ENCODE measurements around the gene VGLL2.

Gene VGLL2

GRCh38 chr6:117280922-117281321 lies 15.6 kb downstream of the VGLL2 start:
- TF ChIP-seq FOXK2 (IDR thresholded peaks at IDR 0.05), result no peak
- TF ChIP-seq L3MBTL2 (conservative IDR thresholded peaks at IDR 0.05), result no peak
- no peak for TF ChIP-seq TARDBP (IDR thresholded peaks at IDR 0.05)
- TF ChIP-seq ELF4 (IDR thresholded peaks at IDR 0.05), result no peak
- no peak for TF ChIP-seq ARNT (IDR thresholded peaks at IDR 0.05)
- no peak for TF ChIP-seq ZNF384 (IDR thresholded peaks at IDR 0.05)
- TF ChIP-seq FOXM1 (IDR thresholded peaks at IDR 0.05; ENCODE audit: borderline replicate concordance), result no peak
- no peak for TF ChIP-seq SP1 (IDR thresholded peaks at IDR 0.05)
- no peak for TF ChIP-seq LEF1 (IDR thresholded peaks at IDR 0.05; ENCODE audit: borderline replicate concordance)
- no peak for TF ChIP-seq FOXA1 (IDR thresholded peaks at IDR 0.05)
- ChIA-PET POLR2A (no interaction called here), CTCF (no interaction called here)
- peak; percentile 35 for DNase-seq (ENCODE audit: extremely low spot score)

- TF ChIP-seq FOXK2 (IDR thresholded peaks at IDR 0.05), result no peak
- TF ChIP-seq PKNOX1 (IDR thresholded peaks at IDR 0.05), result no peak
- no peak for TF ChIP-seq ARNT (IDR thresholded peaks at IDR 0.05)
- TF ChIP-seq ZNF384 (IDR thresholded peaks at IDR 0.05), result no peak
- no peak for TF ChIP-seq ELF4 (IDR thresholded peaks at IDR 0.05)
- TF ChIP-seq BHLHE40 (IDR thresholded peaks at IDR 0.05; ENCODE audit: borderline replicate concordance), result no peak
- no peak for TF ChIP-seq SUZ12 (IDR thresholded peaks at IDR 0.05)
- no peak for TF ChIP-seq SP1 (IDR thresholded peaks at IDR 0.05)
- TF ChIP-seq CTBP1 (IDR thresholded peaks at IDR 0.05; ENCODE audit: borderline replicate concordance), result no peak
- no peak for TF ChIP-seq NFRKB (IDR thresholded peaks at IDR 0.05)
- TF ChIP-seq LEF1 (IDR thresholded peaks at IDR 0.05; ENCODE audit: borderline replicate concordance), result no peak
- no peak for TF ChIP-seq TARDBP (IDR thresholded peaks at IDR 0.05)
- TF ChIP-seq L3MBTL2 (conservative IDR thresholded peaks at IDR 0.05), result no peak
- TF ChIP-seq HDGF (IDR thresholded peaks at IDR 0.05; ENCODE audit: borderline replicate concordance), result no peak
- TF ChIP-seq FOXM1 (IDR thresholded peaks at IDR 0.05; ENCODE audit: borderline replicate concordance), result no peak
- no peak for TF ChIP-seq FOXA1 (IDR thresholded peaks at IDR 0.05)
- POLR2A ChIA-PET, result no interaction called here
- CTCF ChIA-PET, result no interaction called here
- DNase-seq (ENCODE audit: extremely low spot score), result no peak
Observed at GRCh38 chr6:117288083-117288715, 22.8 kb downstream of the VGLL2 start.

- ChIA-PET CTCF (no interaction called here), POLR2A (no interaction called here)
- TF ChIP-seq HDGF (IDR thresholded peaks at IDR 0.05; ENCODE audit: borderline replicate concordance) (no peak), ELF4 (IDR thresholded peaks at IDR 0.05) (no peak), ARNT (IDR thresholded peaks at IDR 0.05) (no peak), SP1 (IDR thresholded peaks at IDR 0.05) (no peak), L3MBTL2 (conservative IDR thresholded peaks at IDR 0.05) (no peak), NFRKB (IDR thresholded peaks at IDR 0.05) (no peak), LEF1 (IDR thresholded peaks at IDR 0.05; ENCODE audit: borderline replicate concordance) (no peak), TARDBP (IDR thresholded peaks at IDR 0.05) (no peak), FOXA1 (IDR thresholded peaks at IDR 0.05) (no peak), PKNOX1 (IDR thresholded peaks at IDR 0.05) (no peak), ZNF384 (IDR thresholded peaks at IDR 0.05) (no peak), FOXM1 (IDR thresholded peaks at IDR 0.05; ENCODE audit: borderline replicate concordance) (no peak), CTBP1 (IDR thresholded peaks at IDR 0.05; ENCODE audit: borderline replicate concordance) (no peak), BHLHE40 (IDR thresholded peaks at IDR 0.05; ENCODE audit: borderline replicate concordance) (no peak), SUZ12 (IDR thresholded peaks at IDR 0.05) (no peak), FOXK2 (IDR thresholded peaks at IDR 0.05) (no peak)
- no peak for DNase-seq (ENCODE audit: extremely low spot score)
Observed at GRCh38 chr6:117290173-117290846, 25.0 kb downstream of the VGLL2 start.

- POLR2A ChIA-PET, result no interaction called here
Observed at GRCh38 chr6:117298941-117299340, 33.6 kb downstream of the VGLL2 start.

GRCh38 chr6:117303323-117303722 lies 38.0 kb downstream of the VGLL2 start:
- TF ChIP-seq BHLHE40 (IDR thresholded peaks at IDR 0.05; ENCODE audit: borderline replicate concordance), result no peak
- POLR2A ChIA-PET, result no interaction called here
- CTCF ChIA-PET, result interaction anchor here (1.1 kb wide), 1 partner anchor 35 kb away, joined by 3 read pairs; no protein-coding TSS in a partner anchor
- DNase-seq (ENCODE audit: extremely low spot score), result no peak

More at GRCh38 chr6:117298941-117299340, 33.6 kb downstream of the VGLL2 start:
- DNase-seq (ENCODE audit: extremely low spot score), result no peak
- CTCF ChIA-PET, result no interaction called here
- no peak for TF ChIP-seq PKNOX1 (IDR thresholded peaks at IDR 0.05)
- TF ChIP-seq NFRKB (IDR thresholded peaks at IDR 0.05), result no peak
- no peak for TF ChIP-seq ZNF384 (IDR thresholded peaks at IDR 0.05)
- no peak for TF ChIP-seq LEF1 (IDR thresholded peaks at IDR 0.05; ENCODE audit: borderline replicate concordance)
- no peak for TF ChIP-seq HDGF (IDR thresholded peaks at IDR 0.05; ENCODE audit: borderline replicate concordance)

GRCh38 chr6:117304446-117304845 lies 39.1 kb downstream of the VGLL2 start:
- CTCF ChIA-PET, result interaction anchor here (1.1 kb wide), 1 partner anchor 36 kb away, joined by 3 read pairs; no protein-coding TSS in a partner anchor

More at GRCh38 chr6:117304446-117304845, 39.1 kb downstream of the VGLL2 start:
- POLR2A ChIA-PET, result no interaction called here
- no peak for DNase-seq (ENCODE audit: extremely low spot score)
- TF ChIP-seq ARNT (IDR thresholded peaks at IDR 0.05) (no peak), SUZ12 (IDR thresholded peaks at IDR 0.05) (no peak), FOXA1 (IDR thresholded peaks at IDR 0.05) (no peak), NFRKB (IDR thresholded peaks at IDR 0.05) (no peak), TARDBP (IDR thresholded peaks at IDR 0.05) (no peak), BHLHE40 (IDR thresholded peaks at IDR 0.05; ENCODE audit: borderline replicate concordance) (no peak), SP1 (IDR thresholded peaks at IDR 0.05) (no peak), ELF4 (IDR thresholded peaks at IDR 0.05) (no peak), FOXK2 (IDR thresholded peaks at IDR 0.05) (no peak), ZNF384 (IDR thresholded peaks at IDR 0.05) (no peak), HDGF (IDR thresholded peaks at IDR 0.05; ENCODE audit: borderline replicate concordance) (no peak), CTBP1 (IDR thresholded peaks at IDR 0.05; ENCODE audit: borderline replicate concordance) (no peak), FOXM1 (IDR thresholded peaks at IDR 0.05; ENCODE audit: borderline replicate concordance) (no peak), LEF1 (IDR thresholded peaks at IDR 0.05; ENCODE audit: borderline replicate concordance) (no peak), PKNOX1 (IDR thresholded peaks at IDR 0.05) (no peak), L3MBTL2 (conservative IDR thresholded peaks at IDR 0.05) (no peak)

Data from HEK293T (cell line).